HG02759 (cell line): ENCODE measurements around the gene PCMTD2.
"Not testable (repeated sequence)": the region's sequence is repeated elsewhere in the genome, so short reads cannot be mapped to it uniquely, and the experiment has no call there.

Experiments used
- ATAC-seq: cut with Tn5 transposase; IDR thresholded peaks from one replicate; pipeline ENCODE4 v1.9.1; 2021; ENCODE audit warnings: mild to moderate bottlenecking, moderate library complexity; ENCODE audit not compliant: unreplicated experiment

PCMTD2 gene

DNA sequence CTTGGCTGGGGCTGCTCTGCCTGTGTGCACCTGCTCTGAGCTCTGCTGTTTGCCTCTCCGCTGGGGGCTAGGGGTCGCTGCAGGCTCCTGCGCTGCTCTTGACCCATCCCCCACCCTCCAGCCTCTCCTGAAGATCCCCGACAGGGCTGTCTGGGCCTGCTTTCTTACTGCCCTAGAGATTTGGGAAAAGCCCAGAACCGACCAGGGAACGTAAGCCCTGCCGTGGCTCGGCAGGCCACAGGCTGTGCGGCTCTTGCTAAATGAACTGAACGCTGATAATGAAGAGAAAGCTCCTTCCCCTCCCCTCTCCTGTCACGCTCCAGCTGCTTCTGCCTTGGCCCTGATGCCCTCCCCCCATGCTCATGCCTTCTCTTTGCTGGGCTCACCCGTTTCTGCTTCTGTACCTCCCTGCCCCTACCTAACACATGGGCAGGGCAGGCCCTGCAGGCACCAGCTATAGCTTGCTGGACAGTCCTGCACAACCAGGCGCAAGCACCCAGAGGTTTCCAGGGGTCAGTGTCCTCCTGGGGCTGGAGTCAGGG is 32.0 kb upstream of the PCMTD2 start:
- no peak for ATAC-seq

DNA sequence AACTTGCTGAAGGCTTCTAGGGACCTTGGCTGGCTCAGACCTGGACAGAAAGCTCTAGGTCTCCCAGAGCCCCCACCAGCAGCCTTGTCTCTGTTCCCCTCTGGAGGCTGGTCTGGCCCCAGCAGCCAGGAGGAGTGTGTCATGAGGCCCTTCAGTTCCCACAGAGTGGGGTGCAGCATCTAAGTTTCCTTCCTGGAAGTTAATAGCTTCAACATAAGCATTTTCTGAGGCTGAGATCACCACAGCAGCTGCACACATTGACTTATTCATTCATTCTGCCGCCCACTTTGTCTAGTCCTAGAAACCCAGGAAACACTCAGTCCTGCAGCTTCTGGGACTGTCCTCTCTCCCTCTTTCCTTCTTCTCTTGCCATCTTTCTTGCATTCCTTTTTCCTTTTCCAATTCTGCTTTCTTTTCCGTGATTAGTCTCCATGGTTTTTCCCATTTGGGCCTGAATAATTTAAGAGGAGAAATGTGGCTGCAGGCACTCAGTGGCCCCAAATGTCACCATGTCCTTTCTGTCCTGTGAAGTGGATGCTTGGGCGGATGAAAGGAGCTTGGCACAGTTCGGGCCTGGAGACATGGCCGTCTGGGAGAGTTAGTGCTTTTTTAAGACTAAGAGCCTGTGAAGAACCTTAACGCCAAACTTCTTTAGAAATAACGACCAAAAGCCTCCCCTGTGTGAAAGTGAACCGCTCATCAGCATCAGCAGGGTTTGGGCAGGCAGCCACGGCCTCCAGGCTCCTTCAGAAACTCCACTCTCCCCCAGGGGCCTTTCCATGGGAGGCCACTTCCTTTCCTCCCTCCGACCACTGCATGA is 31.0 kb upstream of the PCMTD2 start:
- no peak for ATAC-seq

DNA sequence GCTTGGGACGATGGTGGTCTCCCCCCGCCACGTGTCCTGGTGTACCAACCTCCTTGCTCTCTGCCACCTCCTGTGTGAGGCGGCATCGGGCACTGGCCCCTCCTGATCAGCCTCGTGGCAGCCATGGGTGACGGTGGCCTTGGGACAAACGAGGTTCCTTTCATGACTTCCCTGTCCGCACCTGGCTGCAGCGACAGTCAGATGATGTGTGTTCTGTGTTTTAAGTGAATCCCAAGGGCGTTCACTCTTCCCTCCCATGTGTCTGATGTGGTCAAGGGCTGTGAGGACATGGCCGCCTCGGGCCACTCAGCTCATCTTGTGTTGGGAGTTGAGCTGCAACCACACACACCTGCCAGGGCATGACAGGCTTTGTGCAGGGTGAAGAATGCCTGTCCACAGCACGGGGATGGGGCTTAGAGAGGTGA is 30.4 kb upstream of the PCMTD2 start:
- no peak for ATAC-seq

DNA sequence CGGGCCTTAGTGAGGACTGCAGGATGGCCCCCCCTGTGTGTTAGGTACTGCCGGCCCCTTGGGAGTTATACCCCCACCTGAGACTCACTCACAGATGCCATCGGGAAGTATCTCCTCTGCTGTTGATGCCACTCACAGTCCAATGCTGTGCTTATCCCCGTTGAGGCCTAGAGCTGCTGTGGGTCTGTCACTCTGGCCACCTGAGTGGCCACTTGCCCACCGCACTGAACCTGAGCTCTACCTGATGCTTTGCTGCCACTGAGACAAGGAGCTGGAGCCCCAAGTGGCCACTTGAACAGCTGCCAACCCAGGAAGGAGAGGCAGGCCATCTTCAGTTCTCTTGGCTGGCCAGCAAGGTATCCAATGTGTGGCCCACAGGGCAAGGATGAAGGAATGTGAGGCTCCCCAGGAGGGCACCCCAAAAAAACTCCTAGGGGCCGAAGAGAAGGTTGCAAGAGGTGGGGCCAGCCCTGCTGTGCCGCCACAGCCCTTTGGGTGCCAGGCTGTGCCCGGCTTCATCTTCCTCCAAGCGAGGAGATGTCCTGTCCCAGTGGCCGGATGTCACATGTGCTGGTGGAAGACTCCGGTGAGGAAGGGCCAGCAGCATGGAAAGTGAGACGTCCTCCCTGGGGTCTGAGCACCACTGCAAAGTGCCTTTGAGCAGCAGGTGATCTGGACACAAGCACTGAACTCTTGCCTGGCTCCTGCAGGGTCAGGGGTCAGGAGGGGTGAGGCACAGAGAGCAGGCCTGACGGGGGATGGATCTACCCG is 29.5 kb upstream of the PCMTD2 start:
- no peak for ATAC-seq

DNA sequence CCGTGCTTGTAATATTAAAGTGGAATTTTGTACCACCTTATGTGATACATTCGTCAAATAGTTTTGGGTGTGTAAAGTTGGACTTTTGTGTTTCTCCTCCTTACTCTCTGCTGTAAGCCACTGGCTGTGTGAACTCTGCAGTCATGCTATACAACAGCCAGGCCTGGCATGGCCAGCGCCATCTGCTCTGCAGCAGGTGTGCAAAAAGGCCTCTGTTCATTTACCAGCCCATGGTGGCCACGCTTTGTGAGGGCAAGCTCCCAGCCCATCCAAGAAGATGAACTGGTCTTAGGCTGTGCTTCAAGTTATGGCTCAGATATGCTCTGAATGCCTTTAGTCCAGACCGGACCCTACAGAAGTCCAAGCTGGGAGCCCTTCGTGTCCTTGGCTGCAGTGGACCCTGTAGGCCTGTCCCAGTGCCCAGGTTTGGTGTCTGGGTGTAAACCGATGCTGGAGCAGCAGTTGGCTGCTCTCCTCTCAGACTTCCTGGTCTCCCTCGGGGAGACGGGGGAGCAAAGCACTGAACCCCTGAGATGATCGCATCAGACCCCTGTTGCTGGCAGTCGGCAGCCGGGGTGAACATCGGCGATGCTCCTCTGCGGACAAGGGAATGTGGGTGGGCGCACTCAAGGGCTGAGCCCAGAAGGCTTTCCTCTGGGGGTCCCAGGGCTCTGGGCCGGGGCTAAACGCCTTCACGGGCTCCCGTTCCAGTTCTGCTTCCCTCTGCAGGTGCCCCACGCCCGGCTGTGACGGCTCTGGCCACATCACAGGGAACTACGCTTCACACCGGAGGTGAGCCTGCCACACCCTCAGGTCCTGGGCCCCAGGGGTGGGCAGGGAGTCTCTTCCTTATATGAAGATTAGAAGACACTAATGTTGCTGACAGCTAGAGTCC is 28.6 kb upstream of the PCMTD2 start:
- no peak for ATAC-seq

DNA sequence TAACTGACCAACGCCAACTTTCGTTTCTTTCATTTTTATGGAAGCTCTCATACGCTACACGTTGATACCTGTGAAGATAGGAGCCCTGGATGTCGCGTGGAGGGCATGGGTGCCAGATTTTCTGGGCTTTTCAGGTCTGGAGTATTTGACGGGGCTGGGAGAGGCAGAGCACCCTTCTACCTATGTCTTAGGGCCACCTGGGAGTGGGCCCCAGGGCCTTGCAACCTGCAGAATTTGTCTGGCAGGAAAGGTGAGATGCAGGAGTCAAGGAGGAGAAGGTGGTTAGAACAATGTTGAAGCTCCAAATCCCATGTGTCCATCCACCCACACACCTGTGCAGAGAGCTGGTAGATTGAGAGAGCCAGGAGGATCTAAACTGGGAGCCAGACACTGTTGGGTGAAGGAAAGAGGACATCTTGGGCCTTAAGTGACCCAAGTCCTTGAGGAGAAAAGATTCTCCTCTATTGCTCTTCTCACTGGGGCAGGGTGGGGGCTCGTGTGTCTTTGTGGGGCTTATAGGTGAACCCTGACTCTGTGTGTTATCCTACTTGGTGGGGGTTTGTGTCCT is 27.4 kb upstream of the PCMTD2 start:
- no peak for ATAC-seq

DNA sequence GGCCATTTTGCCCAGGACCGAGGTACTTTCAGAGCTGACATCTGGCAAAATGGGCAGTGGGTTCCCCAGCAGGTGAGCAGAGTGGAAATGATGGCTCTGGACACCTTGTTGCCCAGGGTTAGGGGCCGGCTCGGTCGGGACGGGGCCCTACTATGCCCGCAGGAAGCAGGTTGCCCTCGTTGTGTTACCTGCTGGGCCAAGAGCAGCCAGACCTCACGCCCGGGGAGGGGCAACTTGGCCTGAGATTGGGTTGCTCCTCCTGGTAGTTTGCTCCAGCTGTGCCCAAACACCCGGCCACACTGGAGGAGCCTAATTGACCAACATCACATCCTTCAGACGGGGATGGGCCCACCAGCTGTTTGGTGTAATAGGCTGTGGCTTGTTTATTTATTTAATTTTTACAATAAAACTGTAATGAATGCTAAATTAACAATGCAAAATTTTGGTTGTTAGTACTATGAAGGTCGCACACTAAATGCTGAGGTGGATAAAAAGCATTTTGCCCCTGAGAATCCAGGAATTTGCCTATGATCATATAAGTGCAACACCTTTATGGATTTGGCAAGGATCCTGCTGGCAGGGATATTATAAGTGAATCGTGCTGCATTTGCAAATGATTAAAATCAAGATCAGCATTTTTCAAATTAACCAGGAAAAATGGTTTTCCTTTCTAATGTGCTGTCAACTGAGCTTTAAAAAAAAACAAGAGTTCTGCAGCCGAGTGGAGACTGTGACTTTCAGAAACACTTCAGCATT is 26.6 kb upstream of the PCMTD2 start:
- no peak for ATAC-seq

DNA sequence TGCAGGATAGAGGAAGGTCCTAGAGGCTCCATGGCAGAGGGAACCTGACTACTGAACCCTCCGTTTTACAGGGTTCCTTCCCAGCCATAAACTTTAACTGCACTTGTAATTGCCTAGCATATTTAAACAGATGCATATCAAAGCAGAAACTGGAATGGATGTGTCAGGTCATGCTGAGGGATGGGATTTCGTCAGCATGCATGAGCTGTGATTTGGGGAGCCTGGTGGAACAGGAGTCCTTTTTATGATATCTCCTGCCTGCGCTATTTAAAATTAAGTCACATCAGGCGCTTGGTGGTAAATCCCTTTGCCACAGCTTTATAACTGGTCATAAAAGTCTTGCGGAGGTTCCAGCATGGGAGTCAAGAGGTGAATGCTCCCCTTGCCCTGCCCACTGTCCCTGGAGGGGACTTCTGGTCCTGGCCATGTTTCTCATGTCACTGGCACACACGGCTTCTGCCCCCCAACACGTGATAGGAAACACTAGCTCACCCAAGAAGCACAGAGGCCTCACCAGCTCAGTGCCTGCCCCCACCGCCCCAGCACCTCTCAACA is 26.0 kb upstream of the PCMTD2 start:
- no peak for ATAC-seq

DNA sequence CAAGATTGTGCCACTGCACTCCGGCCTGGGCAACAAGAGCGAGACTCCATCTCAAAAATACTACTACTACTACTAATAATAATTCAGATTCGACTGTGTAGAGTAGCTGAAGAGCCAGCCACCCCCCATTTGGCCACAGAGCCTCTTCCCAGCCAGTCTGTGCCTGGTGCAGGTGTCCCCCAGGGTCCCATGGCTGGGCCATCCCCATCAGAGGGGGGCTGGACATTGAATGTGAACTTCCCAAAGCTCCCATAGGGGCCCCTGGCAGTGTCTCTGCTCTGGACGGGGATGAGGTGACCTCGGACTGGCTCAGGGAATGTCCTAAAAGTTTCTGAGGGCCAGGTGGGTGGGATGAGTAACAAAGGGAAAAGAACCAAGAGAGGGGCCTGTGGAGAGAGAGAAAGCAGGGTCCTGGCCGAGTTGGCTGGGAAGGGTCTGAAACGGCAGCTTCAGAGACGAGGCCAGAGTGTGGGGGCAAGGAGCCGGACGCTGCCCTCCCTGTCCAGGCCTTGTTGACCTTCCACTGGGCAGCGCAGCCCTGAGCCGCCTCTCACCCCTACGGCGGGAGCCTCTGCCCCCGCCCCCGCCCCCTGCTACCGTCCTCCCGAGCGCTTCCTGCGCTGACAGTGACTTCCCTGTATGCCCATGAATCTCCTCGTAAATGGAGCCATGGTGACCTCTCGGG is 24.9 kb upstream of the PCMTD2 start:
- no peak for ATAC-seq

DNA sequence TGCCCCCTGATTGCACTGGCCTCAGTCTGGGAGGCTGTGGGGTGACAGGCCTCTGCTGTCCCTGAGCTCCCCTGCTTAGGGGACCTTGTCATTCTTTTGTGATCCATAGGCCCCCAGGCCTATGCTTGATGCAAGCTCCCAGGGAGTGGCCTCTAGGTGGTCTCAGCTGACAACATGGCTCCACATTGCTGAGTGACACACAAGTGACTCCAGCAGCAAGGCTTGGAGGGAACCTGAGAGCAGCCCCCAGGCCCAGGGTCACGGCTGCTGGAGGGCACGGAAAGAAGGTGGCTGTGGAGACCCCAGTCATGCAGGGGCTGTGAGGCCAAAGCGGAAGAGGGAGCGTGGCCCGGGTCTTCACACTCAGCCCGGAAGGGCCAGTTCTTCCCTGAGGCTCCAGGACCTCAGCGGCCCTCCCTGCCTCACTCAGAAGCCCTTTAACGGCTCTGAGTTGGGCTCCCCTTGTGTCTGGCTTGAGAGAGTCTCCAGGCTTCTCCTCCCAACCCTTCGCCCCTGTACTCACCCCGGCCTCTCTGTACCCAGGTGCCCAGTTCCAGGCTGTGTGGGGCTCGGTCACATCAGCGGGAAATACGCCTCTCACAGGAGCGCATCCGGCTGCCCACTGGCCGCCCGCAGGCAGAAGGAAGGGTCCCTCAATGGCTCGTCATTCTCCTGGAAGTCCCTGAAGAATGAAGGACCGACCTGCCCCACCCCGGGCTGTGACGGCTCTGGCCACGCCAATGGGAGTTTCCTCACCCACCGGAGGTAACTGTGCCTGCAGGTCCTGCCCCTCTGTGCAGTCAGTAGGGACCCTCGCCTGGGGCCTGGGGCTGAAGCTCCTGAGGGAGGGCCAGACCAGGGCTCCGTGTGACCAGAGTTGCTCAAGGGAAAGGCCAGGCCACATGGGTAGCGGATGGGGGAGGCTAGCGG is 23.7 kb upstream of the PCMTD2 start:
- no peak for ATAC-seq

DNA sequence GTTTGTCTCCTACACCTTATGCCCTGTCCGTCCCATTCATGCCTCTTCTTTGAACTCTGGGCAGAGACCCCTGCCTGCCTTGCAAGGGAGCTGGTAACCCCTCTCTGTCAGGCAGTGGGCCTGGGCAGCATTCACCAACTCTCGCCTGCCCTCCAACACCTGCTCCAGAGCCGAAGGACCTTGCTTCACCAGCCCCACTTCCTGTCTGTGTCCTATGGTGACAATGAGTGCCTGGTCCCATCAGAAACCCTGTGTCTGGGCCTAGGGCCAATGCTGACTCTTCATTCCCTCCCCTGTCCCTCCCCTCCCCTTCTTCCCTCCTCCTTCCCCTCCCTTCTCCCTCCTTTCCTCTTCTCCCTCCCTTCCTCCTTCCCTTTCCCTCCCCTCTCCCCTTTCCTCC is 22.8 kb upstream of the PCMTD2 start:
- no peak for ATAC-seq

DNA sequence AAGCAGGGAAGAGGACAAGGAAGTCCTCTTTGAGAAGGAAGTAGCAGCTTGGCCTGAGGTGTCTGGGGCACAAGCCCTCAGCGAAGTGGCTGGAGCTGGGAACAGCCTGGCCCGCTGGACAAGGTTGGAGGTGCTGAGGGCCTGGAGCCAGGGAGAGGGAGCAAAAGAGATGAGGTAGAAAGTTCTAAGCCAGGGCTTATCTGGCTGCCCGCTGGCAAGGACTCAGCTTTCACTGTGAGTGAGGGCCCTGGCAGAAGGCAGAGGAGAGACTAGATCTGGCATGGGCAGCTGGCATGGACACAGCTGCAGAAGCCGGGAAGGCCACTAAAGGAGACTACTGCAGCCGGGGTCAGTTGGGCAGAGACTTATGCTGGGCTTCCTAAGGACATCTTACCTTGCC is 21.8 kb upstream of the PCMTD2 start:
- ATAC-seq, result no peak

DNA sequence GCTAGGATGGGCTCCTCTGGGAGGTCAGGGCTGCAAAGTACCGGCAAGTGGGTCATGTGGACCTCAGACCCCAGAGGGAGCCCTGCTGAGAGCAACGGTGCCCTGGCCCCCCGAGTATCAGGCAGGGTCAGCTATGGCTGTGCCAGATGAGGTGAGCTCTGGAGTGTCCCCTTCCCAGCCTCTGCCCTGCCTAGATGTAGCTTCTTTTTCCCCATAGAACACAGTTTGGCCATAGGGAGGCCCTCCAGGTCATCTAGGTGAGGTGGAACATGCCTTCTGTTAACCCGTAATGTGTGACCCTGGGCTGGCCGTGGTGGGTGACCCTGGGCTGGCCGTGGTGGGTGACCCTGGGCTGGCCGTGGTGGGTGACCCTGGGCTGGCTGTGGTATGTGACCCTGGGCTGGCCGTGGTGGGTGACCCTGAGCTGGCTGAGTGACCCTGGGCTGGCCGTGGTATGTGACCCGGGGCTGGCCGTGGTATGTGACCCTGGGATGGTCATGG is 21.2 kb upstream of the PCMTD2 start:
- no peak for ATAC-seq

DNA sequence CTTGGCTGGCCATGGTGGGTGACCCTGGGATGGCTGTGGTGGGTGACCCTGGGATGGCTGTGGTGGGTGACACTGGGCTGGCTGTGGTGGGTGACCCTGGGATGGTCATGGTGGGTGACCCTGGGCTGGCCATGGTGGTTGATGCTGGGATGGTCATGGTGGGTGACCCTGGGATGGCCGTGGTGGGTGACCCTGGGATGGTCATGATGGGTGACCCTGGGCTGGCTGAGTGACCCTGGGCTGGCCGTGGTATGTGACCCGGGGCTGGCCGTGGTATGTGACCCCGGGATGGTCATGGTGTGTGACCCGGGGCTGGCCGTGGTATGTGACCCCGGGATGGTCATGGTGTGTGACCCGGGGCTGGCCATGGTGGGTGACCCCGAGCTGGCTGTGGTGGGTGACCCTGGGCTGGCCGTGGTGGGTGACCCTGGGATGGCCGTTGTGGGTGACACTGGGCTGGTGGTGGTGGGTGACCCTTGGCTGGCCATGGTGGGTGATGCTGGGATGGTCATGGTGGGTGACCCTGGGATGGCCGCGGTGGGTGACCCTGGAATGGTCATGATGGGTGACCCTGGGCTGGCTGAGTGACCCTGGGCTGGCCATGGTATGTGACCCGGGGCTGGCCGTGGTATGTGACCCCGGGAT is 20.5 kb upstream of the PCMTD2 start:
- not testable (repeated sequence) for ATAC-seq

DNA sequence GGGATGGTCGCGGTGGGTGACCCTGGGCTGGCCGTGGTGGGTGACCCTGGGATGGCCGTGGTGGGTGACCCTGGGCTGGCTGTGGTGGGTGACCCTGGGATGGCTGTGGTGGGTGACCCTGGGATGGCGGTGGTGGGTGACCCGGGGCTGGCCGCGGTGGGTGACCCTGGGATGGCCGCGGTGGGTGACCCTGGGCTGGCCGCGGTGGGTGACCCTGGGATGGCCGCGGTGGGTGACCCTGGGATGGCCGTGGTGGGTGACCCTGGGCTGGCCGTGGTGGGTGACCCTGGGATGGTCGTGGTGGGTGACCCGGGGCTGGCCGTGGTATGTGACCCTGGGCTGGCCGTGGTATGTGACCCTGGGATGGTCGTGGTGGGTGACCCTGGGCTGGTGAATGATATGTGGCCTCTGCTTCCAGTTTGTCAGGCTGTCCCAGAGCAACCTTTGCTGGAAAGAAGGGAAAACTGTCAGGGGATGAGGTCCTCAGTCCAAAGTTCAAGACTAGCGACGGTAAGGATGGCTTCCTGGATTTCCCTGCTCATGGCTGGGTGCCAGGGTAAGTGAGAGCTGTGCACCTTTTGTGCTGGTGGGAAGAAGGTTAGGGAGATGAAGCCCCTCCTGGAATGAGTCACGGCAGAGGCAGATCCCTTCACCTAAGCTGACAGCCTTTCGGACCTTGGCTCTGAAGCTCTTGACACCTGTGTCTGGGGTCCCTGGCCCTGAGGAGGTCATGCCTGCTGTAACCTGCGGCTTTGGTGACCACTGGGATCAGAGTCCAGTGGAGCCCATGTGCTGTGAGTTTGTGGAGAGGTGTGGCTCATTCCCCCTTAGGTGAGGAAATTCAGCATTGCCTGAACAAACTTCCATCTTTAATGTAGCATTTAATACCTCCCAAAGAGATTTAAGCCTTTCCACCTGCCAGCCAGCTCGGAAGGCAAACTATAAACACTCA is 19.1 kb upstream of the PCMTD2 start:
- no peak for ATAC-seq

DNA sequence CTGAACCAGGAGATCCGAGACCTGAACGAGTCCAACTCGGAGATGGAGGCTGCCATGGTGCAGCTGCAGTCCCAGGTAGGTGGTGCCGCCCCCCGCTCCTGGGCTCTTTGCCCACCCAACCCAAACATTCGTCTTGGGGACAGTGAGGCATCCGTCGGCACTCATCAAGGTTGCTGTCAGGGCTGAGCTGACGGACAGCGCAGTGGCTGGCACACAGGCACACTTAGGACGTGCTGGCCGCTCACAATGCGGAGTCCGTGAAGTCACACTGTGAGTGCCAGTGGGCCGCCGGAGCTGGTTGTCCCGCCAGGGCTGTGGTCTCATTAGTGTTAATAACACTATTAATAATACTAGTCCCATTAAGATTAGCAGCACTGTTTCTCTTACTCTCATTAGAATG is 18.2 kb upstream of the PCMTD2 start:
- no peak for ATAC-seq
